Peyer's patch (tissue), 4 donors: ENCODE measurements around the gene ASCL3. TPM values are rescaled to one million over a fixed set of nuclear protein-coding genes. Genes with fewer than 3 reads are reported as not detected.
A peak's percentile ranks its signal among the peaks of the same experiment; 100 is the strongest.

Experiments used
- DNase-seq, 3 donors: peaks; one replicate each; pipeline ENCODE4 v3.0.0-alpha.2; 2017 to 2019
- H3K27ac ChIP-seq, 4 donors: fragments of 200-600 bp; sonication (generic); one replicate each; pipeline ENCODE4 v1.5.1; 2016 to 2019
- H3K27me3 ChIP-seq, 2 donors: fragments of 200-600 bp; sonication (generic); one replicate each; pipeline ENCODE4 v1.5.1; 2019
- H3K36me3 ChIP-seq, 3 donors: fragments of 200-600 bp; sonication (generic); one replicate each; pipeline ENCODE4 v1.5.1; 2016 to 2019
- H3K4me1 ChIP-seq, 4 donors: fragments of 200-600 bp; sonication (generic); one replicate each; pipeline ENCODE4 v1.5.1; 2016 to 2019
- H3K4me3 ChIP-seq, 4 donors: fragments of 200-600 bp; sonication (generic); 1 replicate in 3 of 4; 2 replicates in 1 of 4; pipeline ENCODE4 v1.5.1; 2016 to 2019; ENCODE audit warnings: mild to moderate bottlenecking in 1 of 4
- H3K9me3 ChIP-seq, 4 donors: fragments of 200-600 bp; sonication (generic); one replicate each; pipeline ENCODE4 v1.5.1; 2016 to 2019; ENCODE audit warnings: mild to moderate bottlenecking in 1 of 4
- CTCF ChIP-seq, 6 experiments: fragments of 450-650 bp in 4 of 6; fragments of 200-600 bp in 2 of 6; sonication (generic) in 1 of 6; IDR thresholded peaks; one replicate each; pipeline ENCODE4 v1.5.1; 2017 to 2019; ENCODE audit warnings: antibody characterized with exemption in 6 of 6, mild to moderate bottlenecking in 3 of 6, moderate library complexity in 1 of 6
- POLR2A ChIP-seq, 2 donors: fragments of 450-650 bp; IDR thresholded peaks; one replicate each; pipeline ENCODE4 v1.5.1; 2017; ENCODE audit warnings: antibody characterized with exemption in 2 of 2, mild to moderate bottlenecking in 2 of 2, moderate library complexity in 2 of 2
- total RNA-seq, 4 donors: library from RNA; depleted of rRNA; stranded (reverse); fragments of >200 nt; gene quantifications; one replicate each; pipeline ENCODE4 v1.1.0, GENCODE V29; 2016

ASCL3 gene
- total RNA-seq, 4 donors from 2014 or later = not detected

GRCh38 chr11:8959546-8960166 is 16.8 kb upstream of the ASCL3 start:
- Histone ChIP-seq H3K36me3 (peaks cover 0 to 25% (median 0%) of the 10 kb centered on the region in 3 donors), H3K4me3 (peak overlapping the region in 1 of 4 donors; percentile 0), H3K27me3 (no peaks in the 10 kb centered on the region), H3K9me3 (no peaks in the 10 kb centered on the region), H3K4me1 (peaks cover 0 to 35% (median 9%) of the 10 kb centered on the region in 4 donors), H3K27ac (peak overlapping the region in 2 of 4 donors; percentile 44 to 45)
- DNase-seq = peak in 1 of 3 donors; percentile 48
- TF ChIP-seq CTCF (IDR thresholded peaks at IDR 0.05) = peak in 5 of 6 experiments; percentile 25 to 75 (median 62)
- no peak for TF ChIP-seq POLR2A (IDR thresholded peaks at IDR 0.05)

GRCh38 chr11:8956860-8957259 is 14.0 kb upstream of the ASCL3 start:
- H3K9me3 ChIP-seq = no peaks in the 10 kb centered on the region
- H3K27ac ChIP-seq = no peak overlapping the region
- peaks cover 0 to 19% (median 0%) of the 10 kb centered on the region in 4 donors for H3K4me1 ChIP-seq
- TF ChIP-seq POLR2A (IDR thresholded peaks at IDR 0.05) = no peak
- no peak for TF ChIP-seq CTCF (IDR thresholded peaks at IDR 0.05)
- H3K36me3 ChIP-seq = peaks cover 0 to 53% (median 0%) of the 10 kb centered on the region in 3 donors
- H3K27me3 ChIP-seq = no peaks in the 10 kb centered on the region
- H3K4me3 ChIP-seq = no peak overlapping the region
- DNase-seq = no peak

GRCh38 chr11:8948886-8949285 is 6.1 kb upstream of the ASCL3 start:
- no peak for DNase-seq
- TF ChIP-seq POLR2A (IDR thresholded peaks at IDR 0.05) (no peak), CTCF (IDR thresholded peaks at IDR 0.05) (no peak)
- Histone ChIP-seq H3K27ac (no peak overlapping the region), H3K27me3 (no peaks in the 10 kb centered on the region), H3K36me3 (peaks cover 0 to 62% (median 0%) of the 10 kb centered on the region in 3 donors), H3K9me3 (no peaks in the 10 kb centered on the region), H3K4me1 (no peaks in the 10 kb centered on the region), H3K4me3 (no peak overlapping the region)

- Histone ChIP-seq H3K27ac (no peak overlapping the region), H3K4me1 (no peaks in the 10 kb centered on the region), H3K27me3 (no peaks in the 10 kb centered on the region), H3K36me3 (peaks cover 0 to 47% (median 0%) of the 10 kb centered on the region in 3 donors), H3K4me3 (no peak overlapping the region), H3K9me3 (no peaks in the 10 kb centered on the region)
- no peak for DNase-seq
- TF ChIP-seq POLR2A (IDR thresholded peaks at IDR 0.05) (no peak), CTCF (IDR thresholded peaks at IDR 0.05) (no peak)
Observed at GRCh38 chr11:8947230-8947943, 4.6 kb upstream of the ASCL3 start.

- H3K36me3 ChIP-seq = no peaks in the 10 kb centered on the region
- DNase-seq = no peak
- no peak overlapping the region for H3K4me3 ChIP-seq
- H3K27ac ChIP-seq = no peak overlapping the region
- H3K4me1 ChIP-seq = no peaks in the 10 kb centered on the region
- no peaks in the 10 kb centered on the region for H3K9me3 ChIP-seq
- no peak for TF ChIP-seq CTCF (IDR thresholded peaks at IDR 0.05)
- no peak for TF ChIP-seq POLR2A (IDR thresholded peaks at IDR 0.05)
- H3K27me3 ChIP-seq = no peaks in the 10 kb centered on the region
Observed at GRCh38 chr11:8941341-8942103, 1.3 kb downstream of the ASCL3 start.
